DMS79 (cell line): ENCODE data around the gene CACNA2D2.

ENCODE experiments used
- DNase-seq: peaks from one replicate; lab custom pipeline; 2025; lab: John Stamatoyannopoulos, UW

The CACNA2D2 gene

GRCh38 chr3:50495609-50496423 is 7.6 kb downstream of the CACNA2D2 start:
- no peak for DNase-seq

GRCh38 chr3:50494126-50494525 is 9.3 kb downstream of the CACNA2D2 start:
- DNase-seq = no peak

- DNase-seq = no peak
Measured at GRCh38 chr3:50493623-50494022, 9.8 kb downstream of the CACNA2D2 start.

GRCh38 chr3:50493086-50493485 is 10.3 kb downstream of the CACNA2D2 start:
- no peak for DNase-seq

GRCh38 chr3:50491023-50491422 is 12.4 kb downstream of the CACNA2D2 start:
- DNase-seq = no peak

- no peak for DNase-seq
Measured at GRCh38 chr3:50490424-50490823, 13.0 kb downstream of the CACNA2D2 start.

GRCh38 chr3:50487181-50487580 is 16.3 kb downstream of the CACNA2D2 start:
- DNase-seq = no peak

- DNase-seq = peak; percentile 9
Measured at GRCh38 chr3:50486219-50486888, 17.1 kb downstream of the CACNA2D2 start.

GRCh38 chr3:50484722-50485121 is 18.7 kb downstream of the CACNA2D2 start:
- no peak for DNase-seq

- peak; percentile 55 for DNase-seq
Measured at GRCh38 chr3:50483374-50483773, 20.1 kb downstream of the CACNA2D2 start.

- no peak for DNase-seq
Measured at GRCh38 chr3:50481992-50482391, 21.4 kb downstream of the CACNA2D2 start.

- no peak for DNase-seq
Measured at GRCh38 chr3:50480471-50480870, 23.0 kb downstream of the CACNA2D2 start.

- no peak for DNase-seq
Measured at GRCh38 chr3:50479523-50479922, 23.9 kb downstream of the CACNA2D2 start.

- DNase-seq = no peak
Measured at GRCh38 chr3:50478671-50479260, 24.7 kb downstream of the CACNA2D2 start.

- DNase-seq = no peak
Measured at GRCh38 chr3:50478051-50478450, 25.4 kb downstream of the CACNA2D2 start.

- no peak for DNase-seq
Measured at GRCh38 chr3:50475348-50475747, 28.1 kb downstream of the CACNA2D2 start.

GRCh38 chr3:50474717-50475116 is 28.7 kb downstream of the CACNA2D2 start:
- no peak for DNase-seq

GRCh38 chr3:50473768-50474167 is 29.7 kb downstream of the CACNA2D2 start:
- DNase-seq = no peak

- no peak for DNase-seq
Measured at GRCh38 chr3:50472958-50473357, 30.5 kb downstream of the CACNA2D2 start.

- DNase-seq = no peak
Measured at GRCh38 chr3:50470658-50471057, 32.8 kb downstream of the CACNA2D2 start.

- DNase-seq = no peak
Measured at GRCh38 chr3:50467919-50468318, 35.5 kb downstream of the CACNA2D2 start.

GRCh38 chr3:50466177-50466576 is 37.3 kb downstream of the CACNA2D2 start:
- no peak for DNase-seq

GRCh38 chr3:50464569-50464968 is 38.9 kb downstream of the CACNA2D2 start:
- peak; percentile 84 for DNase-seq
